Body of pancreas (tissue), 4 donors: ENCODE results near the gene TPCN2.

ENCODE experiments used
- POLR2A ChIP-seq, 3 donors: fragments of 450-650 bp; IDR thresholded peaks; one replicate each; pipeline ENCODE4 v1.6.1; 2016; ENCODE audit warnings: antibody characterized with exemption in 3 of 3, mild to moderate bottlenecking in 2 of 3
- TF ChIP-seq, protein P1 (sequence below), 7 experiments: fragments of 450-650 bp in 4 of 7; fragments of 200-600 bp in 3 of 7; sonication (generic) in 3 of 7; IDR thresholded peaks; one replicate each; pipeline ENCODE4 v1.5.1; 2016 to 2019; ENCODE audit warnings: antibody characterized with exemption in 7 of 7

DNA sequence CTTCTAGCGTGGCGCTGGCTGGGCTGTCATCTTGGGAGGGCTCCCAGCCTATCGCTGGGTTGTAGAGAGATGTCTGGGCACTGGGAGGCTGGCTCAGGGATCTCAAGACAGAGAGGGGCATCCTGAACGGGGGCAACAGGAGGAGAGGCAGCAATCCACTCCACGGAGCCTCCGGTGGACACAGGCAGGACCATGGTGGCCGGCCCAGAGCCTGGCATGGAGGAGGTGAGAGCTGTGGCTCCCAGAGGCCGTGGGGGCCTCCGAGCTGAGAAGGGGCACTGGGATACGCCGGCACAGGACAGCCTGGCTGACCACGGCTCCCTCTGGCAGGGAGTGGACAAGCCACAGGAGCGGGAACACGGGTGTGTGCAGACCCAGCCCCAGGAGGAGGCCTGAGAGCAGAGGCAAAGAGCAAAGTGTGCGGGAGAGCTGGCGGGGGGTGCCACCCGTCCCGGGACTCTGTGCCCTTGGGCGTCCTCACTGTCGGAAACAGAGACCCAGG, 44.8 kb upstream of the TPCN2 start:
- TF ChIP-seq, protein P1, sequence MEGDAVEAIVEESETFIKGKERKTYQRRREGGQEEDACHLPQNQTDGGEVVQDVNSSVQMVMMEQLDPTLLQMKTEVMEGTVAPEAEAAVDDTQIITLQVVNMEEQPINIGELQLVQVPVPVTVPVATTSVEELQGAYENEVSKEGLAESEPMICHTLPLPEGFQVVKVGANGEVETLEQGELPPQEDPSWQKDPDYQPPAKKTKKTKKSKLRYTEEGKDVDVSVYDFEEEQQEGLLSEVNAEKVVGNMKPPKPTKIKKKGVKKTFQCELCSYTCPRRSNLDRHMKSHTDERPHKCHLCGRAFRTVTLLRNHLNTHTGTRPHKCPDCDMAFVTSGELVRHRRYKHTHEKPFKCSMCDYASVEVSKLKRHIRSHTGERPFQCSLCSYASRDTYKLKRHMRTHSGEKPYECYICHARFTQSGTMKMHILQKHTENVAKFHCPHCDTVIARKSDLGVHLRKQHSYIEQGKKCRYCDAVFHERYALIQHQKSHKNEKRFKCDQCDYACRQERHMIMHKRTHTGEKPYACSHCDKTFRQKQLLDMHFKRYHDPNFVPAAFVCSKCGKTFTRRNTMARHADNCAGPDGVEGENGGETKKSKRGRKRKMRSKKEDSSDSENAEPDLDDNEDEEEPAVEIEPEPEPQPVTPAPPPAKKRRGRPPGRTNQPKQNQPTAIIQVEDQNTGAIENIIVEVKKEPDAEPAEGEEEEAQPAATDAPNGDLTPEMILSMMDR (IDR thresholded peaks at IDR 0.05): no peak
- TF ChIP-seq POLR2A (IDR thresholded peaks at IDR 0.05): no peak
